H9 (cell line): ENCODE results near the gene GUCY1A1. TPM values are rescaled to one million over a fixed set of nuclear protein-coding genes. Genes with fewer than 3 reads are reported as not detected.

Source experiments
- DNase-seq: peaks from one replicate; pipeline ENCODE4 v3.0.0-alpha.2; 2017
- H2AFZ ChIP-seq: one replicate; pipeline ENCODE4 v1.6.1; 2013; ENCODE audit warnings: mild to moderate bottlenecking, low read length, control low read depth, moderate library complexity
- H2AK5ac ChIP-seq: 2 replicates; pipeline ENCODE4 v1.6.1; 2013; ENCODE audit warnings: low read length, control low read depth, mixed read lengths; ENCODE audit not compliant: insufficient read length
- H2BK120ac ChIP-seq: one replicate; pipeline ENCODE4 v1.6.1; 2013; ENCODE audit warnings: low read depth, mild to moderate bottlenecking, low read length, control low read depth, inconsistent platforms; ENCODE audit not compliant: poor library complexity, severe bottlenecking
- H2BK12ac ChIP-seq: 2 replicates; pipeline ENCODE4 v1.6.1; 2013; ENCODE audit warnings: low read length, control low read depth, mixed read lengths, low read depth; ENCODE audit not compliant: insufficient read length
- H2BK15ac ChIP-seq: 2 replicates; pipeline ENCODE4 v1.6.1; 2013; ENCODE audit warnings: low read depth, low read length, control low read depth
- H2BK20ac ChIP-seq: one replicate; pipeline ENCODE4 v1.6.1; 2013; ENCODE audit warnings: low read depth, mild to moderate bottlenecking, low read length, control low read depth, inconsistent platforms; ENCODE audit not compliant: poor library complexity, severe bottlenecking
- H2BK5ac ChIP-seq: 2 replicates; pipeline ENCODE4 v1.6.1; 2013; ENCODE audit warnings: low read length, control low read depth, mixed read lengths; ENCODE audit not compliant: insufficient read length
- H3K14ac ChIP-seq: 2 replicates; pipeline ENCODE4 v1.6.1; 2013; ENCODE audit warnings: low read length, control low read depth; ENCODE audit not compliant: insufficient read depth
- H3K18ac ChIP-seq: 2 replicates; pipeline ENCODE4 v1.6.1; 2013; ENCODE audit warnings: low read depth, mild to moderate bottlenecking, mixed read lengths, low read length, control low read depth; ENCODE audit not compliant: insufficient read length
- H3K23ac ChIP-seq: 2 replicates; pipeline ENCODE4 v1.6.1; 2013; ENCODE audit warnings: low read length, control low read depth, mixed read lengths, low read depth; ENCODE audit not compliant: insufficient read length
- H3K23me2 ChIP-seq: 2 replicates; pipeline ENCODE4 v1.6.1; 2013; ENCODE audit warnings: low read depth, mild to moderate bottlenecking, mixed read lengths, low read length, control low read depth; ENCODE audit not compliant: insufficient read length, poor library complexity, severe bottlenecking
- H3K27ac ChIP-seq: 2 replicates; pipeline ENCODE4 v1.5.1; 2013; ENCODE audit warnings: low read length, control low read depth, mixed read lengths, low read depth; ENCODE audit not compliant: insufficient read length
- H3K27me3 ChIP-seq: 2 replicates; pipeline ENCODE4 v1.6.1; 2013; ENCODE audit warnings: low read length, control low read depth, inconsistent platforms; ENCODE audit not compliant: insufficient read depth
- H3K4ac ChIP-seq: 2 replicates; pipeline ENCODE4 v1.6.1; 2013; ENCODE audit warnings: low read depth, mild to moderate bottlenecking, control low read depth, inconsistent platforms, low read length, moderate library complexity
- H3K4me1 ChIP-seq: 2 replicates; pipeline ENCODE4 v1.6.1; 2013; ENCODE audit warnings: low read length, control low read depth, inconsistent platforms; ENCODE audit not compliant: insufficient read depth
- H3K4me2 ChIP-seq: 2 replicates; pipeline ENCODE4 v1.6.1; 2013; ENCODE audit warnings: low read length, control low read depth, mixed read lengths; ENCODE audit not compliant: insufficient read length, insufficient read depth
- H3K56ac ChIP-seq: 2 replicates; pipeline ENCODE4 v1.6.1; 2013; ENCODE audit warnings: low read depth, mild to moderate bottlenecking, mixed read lengths, low read length, control low read depth; ENCODE audit not compliant: insufficient read length
- H3K79me1 ChIP-seq: 2 replicates; pipeline ENCODE4 v1.6.1; 2013; ENCODE audit warnings: low read depth, mild to moderate bottlenecking, moderate library complexity, low read length, control low read depth, inconsistent platforms; ENCODE audit not compliant: insufficient read depth, poor library complexity, severe bottlenecking
- H3K79me2 ChIP-seq: 2 replicates; pipeline ENCODE4 v1.6.1; 2013; ENCODE audit warnings: low read length, control low read depth, inconsistent platforms; ENCODE audit not compliant: insufficient read depth
- H3K9ac ChIP-seq: 2 replicates; pipeline ENCODE4 v1.6.1; 2013; ENCODE audit warnings: low read length, control low read depth, mixed read lengths; ENCODE audit not compliant: insufficient read length; ENCODE audit errors: extremely low read depth
- H3K9me3 ChIP-seq: one replicate; pipeline ENCODE4 v1.6.1; 2013; ENCODE audit warnings: low read depth, low read length, inconsistent platforms; ENCODE audit not compliant: control insufficient read depth
- H3T11ph ChIP-seq: one replicate; pipeline ENCODE4 v1.6.1; 2013; ENCODE audit warnings: mild to moderate bottlenecking, low read length, control low read depth, inconsistent platforms
- H4K20me1 ChIP-seq: one replicate; pipeline ENCODE4 v1.6.1; 2013; ENCODE audit not compliant: control insufficient read depth, insufficient read length, insufficient read depth
- H4K5ac ChIP-seq: 2 replicates; pipeline ENCODE4 v1.6.1; 2013; ENCODE audit warnings: low read depth, mild to moderate bottlenecking, mixed read lengths, low read length, control low read depth; ENCODE audit not compliant: insufficient read length
- H4K8ac ChIP-seq: replicated peaks from 2 replicates; pipeline ENCODE4 v1.6.1; 2013; ENCODE audit warnings: low read length, control low read depth, mixed read lengths, low read depth; ENCODE audit not compliant: insufficient read length
- H4K91ac ChIP-seq: 2 replicates; pipeline ENCODE4 v1.6.1; 2013; ENCODE audit warnings: low read depth, mild to moderate bottlenecking, moderate library complexity, mixed read lengths, low read length, control low read depth; ENCODE audit not compliant: insufficient read length
- H3K27ac Mint-ChIP-seq, 3 experiments: 2 replicates in 2 of 3; 3 replicates in 1 of 3; pipeline ENCODE4 v1.8.0; 2020 to 2021; ENCODE audit warnings: mixed read lengths in 3 of 3, mild to moderate bottlenecking in 1 of 3, moderate library complexity in 1 of 3
- H3K27me3 Mint-ChIP-seq: 2 replicates; pipeline ENCODE4 v1.8.0; 2021; ENCODE audit warnings: low read depth, mild to moderate bottlenecking, moderate library complexity, mixed read lengths
- H3K36me3 Mint-ChIP-seq, 3 experiments: 2 replicates in 2 of 3; 3 replicates in 1 of 3; pipeline ENCODE4 v1.8.0; 2020 to 2021; ENCODE audit warnings: low read depth in 3 of 3, mixed read lengths in 3 of 3; ENCODE audit not compliant: insufficient read depth in 1 of 3
- H3K4me1 Mint-ChIP-seq, 2 experiments: 2 replicates each; pipeline ENCODE4 v1.8.0; 2020; ENCODE audit warnings: mixed read lengths in 2 of 2
- H3K4me3 Mint-ChIP-seq, 2 experiments: 2 replicates in 1 of 2; 3 replicates in 1 of 2; pipeline ENCODE4 v1.8.0; 2020 to 2021; ENCODE audit warnings: mild to moderate bottlenecking in 2 of 2, mixed read lengths in 2 of 2, moderate library complexity in 1 of 2
- H3K9me3 Mint-ChIP-seq, 2 experiments: 2 replicates in 1 of 2; 3 replicates in 1 of 2; pipeline ENCODE4 v1.8.0; 2020; ENCODE audit warnings: mild to moderate bottlenecking in 2 of 2, mixed read lengths in 2 of 2, moderate library complexity in 1 of 2
- CTCF ChIP-seq: fragments of 200-600 bp; sonication (generic); conservative IDR thresholded peaks from 3 replicates; pipeline ENCODE4 v1.8.0; 2021; ENCODE audit warnings: antibody characterized with exemption, mild to moderate bottlenecking
- WGBS: extraction: QIAGEN DNeasy Blood & Tissue Kit; methylation state at CpG from one replicate; pipeline ENCODE4 v1.1.7; 2013; ENCODE audit warnings: missing lambda C conversion rate, low lambda C conversion rate, mixed read lengths; ENCODE audit not compliant: insufficient read length; ENCODE audit errors: extremely low coverage; 5-methylcytosine and 5-hydroxymethylcytosine counted together
- total RNA-seq: library from RNA; stranded (reverse); gene quantifications from 2 replicates; pipeline ENCODE4 v1.2.1, GENCODE V29; 2021

The GUCY1A1 gene
- total RNA-seq, 1 experiment from 2014 or later = not detected

GRCh38 chr4:155660436-155660835 is 6.2 kb upstream of the GUCY1A1 start:
- no peak overlapping the region for H3K9ac ChIP-seq
- Mint-ChIP-seq H3K27me3 (peaks cover 81% of the 10 kb centered on the region), H3K27ac (no peak overlapping the region), H3K4me3 (no peak overlapping the region), H3K9me3 (peaks cover 0 to 2% of the 10 kb centered on the region in 2 experiments; a peak in 3 of 5 replicates), H3K4me1 (peaks cover 7 to 8% of the 10 kb centered on the region in 2 experiments; a peak in 3 of 4 replicates), H3K36me3 (no peaks in the 10 kb centered on the region)
- no peak overlapping the region for H2AK5ac ChIP-seq
- H3K4ac ChIP-seq = no peak overlapping the region
- H3K14ac ChIP-seq = no peak overlapping the region
- H3K4me1 ChIP-seq = peaks cover 4% of the 10 kb centered on the region; the same call in 1 of the 2 replicates
- no peaks in the 10 kb centered on the region for H3K79me1 ChIP-seq
- no peak overlapping the region for H3K23ac ChIP-seq
- no peaks in the 10 kb centered on the region for H4K20me1 ChIP-seq
- H3K18ac ChIP-seq = no peak overlapping the region
- H3K27ac ChIP-seq = no peak overlapping the region
- no peak overlapping the region for H2BK15ac ChIP-seq
- no peak overlapping the region for H2BK120ac ChIP-seq
- no peak overlapping the region for H2AFZ ChIP-seq
- no peak for TF ChIP-seq CTCF
- no peak overlapping the region for H4K91ac ChIP-seq
- no peak overlapping the region for H4K8ac ChIP-seq
- H3T11ph ChIP-seq = no peak overlapping the region
- no peaks in the 10 kb centered on the region for H3K9me3 ChIP-seq
- H2BK5ac ChIP-seq = no peak overlapping the region
- no peaks in the 10 kb centered on the region for H3K79me2 ChIP-seq
- no CpG with 5 or more reads among the region's 2 CpGs for WGBS
- H3K4me2 ChIP-seq = no peak overlapping the region
- no peak overlapping the region for H4K5ac ChIP-seq
- H3K23me2 ChIP-seq = no peaks in the 10 kb centered on the region
- H3K27me3 ChIP-seq = peaks cover 9% of the 10 kb centered on the region; the same call in 1 of the 2 replicates
- no peak overlapping the region for H2BK12ac ChIP-seq
- no peak for DNase-seq
- no peak overlapping the region for H2BK20ac ChIP-seq
- no peak overlapping the region for H3K56ac ChIP-seq
